ENCODE data around the gene REV1. TPM values are rescaled to one million over a fixed set of nuclear protein-coding genes. Genes with fewer than 3 reads are reported as not detected.

Gene REV1
- total and polyA plus RNA-seq, 9 of the 15 experiments (the other 6 are each of a cell fraction or from before 2014, with no cell fraction given), result 12.8 to 54.4 (median 29.6) TPM

DNA sequence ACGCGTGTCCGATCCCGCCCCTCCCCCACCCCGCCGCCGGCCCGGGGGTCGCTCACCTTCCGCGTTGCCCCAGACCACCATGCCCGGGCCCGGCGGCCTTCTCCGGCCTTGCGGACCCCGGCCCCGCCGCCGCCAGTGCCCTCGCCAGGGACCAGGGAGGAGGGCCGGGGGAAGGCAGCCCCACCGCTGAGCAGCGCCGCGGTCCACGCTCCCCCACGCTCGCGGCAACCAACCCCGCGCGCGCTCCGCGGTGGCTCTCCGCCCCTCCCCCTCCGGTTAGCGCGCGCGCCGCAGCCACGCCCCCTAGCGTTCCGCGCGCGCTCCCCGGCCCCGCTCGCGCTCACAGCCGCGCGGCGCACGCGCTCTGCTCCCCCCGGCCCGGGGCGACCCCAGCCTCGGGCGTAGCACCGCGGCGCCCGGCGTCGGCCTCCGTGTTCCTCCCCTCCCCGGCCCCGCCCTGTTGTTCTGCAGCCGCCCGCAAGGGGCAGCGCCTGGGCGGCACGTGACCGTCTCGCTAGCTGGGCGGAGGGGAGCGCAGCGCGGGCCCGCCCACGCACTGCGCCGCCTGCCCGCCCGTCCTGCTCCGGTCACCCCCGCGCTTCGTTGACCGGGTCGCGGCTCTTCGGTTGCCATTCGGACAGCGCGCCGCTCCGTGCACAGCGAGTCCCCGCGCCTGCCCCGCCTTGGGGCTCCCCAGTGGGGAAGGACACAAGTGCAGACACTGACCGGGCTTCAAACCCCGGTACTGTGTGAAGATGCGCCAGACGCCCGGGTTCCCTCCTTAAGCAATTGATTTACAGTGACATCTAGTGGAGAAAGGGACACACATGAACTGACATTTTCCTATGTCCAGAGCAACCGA, at the start of gene REV1 (continued):
- TF ChIP-seq, protein P1, sequence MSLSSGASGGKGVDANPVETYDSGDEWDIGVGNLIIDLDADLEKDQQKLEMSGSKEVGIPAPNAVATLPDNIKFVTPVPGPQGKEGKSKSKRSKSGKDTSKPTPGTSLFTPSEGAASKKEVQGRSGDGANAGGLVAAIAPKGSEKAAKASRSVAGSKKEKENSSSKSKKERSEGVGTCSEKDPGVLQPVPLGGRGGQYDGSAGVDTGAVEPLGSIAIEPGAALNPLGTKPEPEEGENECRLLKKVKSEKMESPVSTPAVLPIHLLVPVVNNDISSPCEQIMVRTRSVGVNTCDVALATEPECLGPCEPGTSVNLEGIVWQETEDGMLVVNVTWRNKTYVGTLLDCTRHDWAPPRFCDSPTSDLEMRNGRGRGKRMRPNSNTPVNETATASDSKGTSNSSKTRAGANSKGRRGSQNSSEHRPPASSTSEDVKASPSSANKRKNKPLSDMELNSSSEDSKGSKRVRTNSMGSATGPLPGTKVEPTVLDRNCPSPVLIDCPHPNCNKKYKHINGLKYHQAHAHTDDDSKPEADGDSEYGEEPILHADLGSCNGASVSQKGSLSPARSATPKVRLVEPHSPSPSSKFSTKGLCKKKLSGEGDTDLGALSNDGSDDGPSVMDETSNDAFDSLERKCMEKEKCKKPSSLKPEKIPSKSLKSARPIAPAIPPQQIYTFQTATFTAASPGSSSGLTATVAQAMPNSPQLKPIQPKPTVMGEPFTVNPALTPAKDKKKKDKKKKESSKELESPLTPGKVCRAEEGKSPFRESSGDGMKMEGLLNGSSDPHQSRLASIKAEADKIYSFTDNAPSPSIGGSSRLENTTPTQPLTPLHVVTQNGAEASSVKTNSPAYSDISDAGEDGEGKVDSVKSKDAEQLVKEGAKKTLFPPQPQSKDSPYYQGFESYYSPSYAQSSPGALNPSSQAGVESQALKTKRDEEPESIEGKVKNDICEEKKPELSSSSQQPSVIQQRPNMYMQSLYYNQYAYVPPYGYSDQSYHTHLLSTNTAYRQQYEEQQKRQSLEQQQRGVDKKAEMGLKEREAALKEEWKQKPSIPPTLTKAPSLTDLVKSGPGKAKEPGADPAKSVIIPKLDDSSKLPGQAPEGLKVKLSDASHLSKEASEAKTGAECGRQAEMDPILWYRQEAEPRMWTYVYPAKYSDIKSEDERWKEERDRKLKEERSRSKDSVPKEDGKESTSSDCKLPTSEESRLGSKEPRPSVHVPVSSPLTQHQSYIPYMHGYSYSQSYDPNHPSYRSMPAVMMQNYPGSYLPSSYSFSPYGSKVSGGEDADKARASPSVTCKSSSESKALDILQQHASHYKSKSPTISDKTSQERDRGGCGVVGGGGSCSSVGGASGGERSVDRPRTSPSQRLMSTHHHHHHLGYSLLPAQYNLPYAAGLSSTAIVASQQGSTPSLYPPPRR (CRISPR knock-in tag; IDR thresholded peaks at IDR 0.05; ENCODE audit: borderline replicate concordance), result no peak
- TF ChIP-seq PPARD (CRISPR knock-in tag; IDR thresholded peaks at IDR 0.05) (no peak), ZNF76 (CRISPR knock-in tag; IDR thresholded peaks at IDR 0.05; ENCODE audit: borderline replicate concordance) (no peak), ZC3H4 (CRISPR knock-in tag; IDR thresholded peaks at IDR 0.05; ENCODE audit: borderline replicate concordance) (no peak), OTX1 (CRISPR knock-in tag; IDR thresholded peaks at IDR 0.05) (no peak), ZNF780A (CRISPR knock-in tag; IDR thresholded peaks at IDR 0.05) (no peak), HOXB6 (CRISPR knock-in tag; IDR thresholded peaks at IDR 0.05; ENCODE audit: borderline replicate concordance) (no peak), SPI1 (IDR thresholded peaks at IDR 0.05; ENCODE audit: borderline replicate concordance, low read depth, low read length) (no peak), SMARCE1 (IDR thresholded peaks at IDR 0.05) (no peak), MAZ (CRISPR knock-in tag; conservative IDR thresholded peaks at IDR 0.05 in 1 of 2, IDR thresholded peaks at IDR 0.05 in 1 of 2) (peak; percentile 98 to 100), MCM7 (IDR thresholded peaks at IDR 0.05) (no peak), SETDB1 (IDR thresholded peaks at IDR 0.05; ENCODE audit: low read length) (no peak), C11orf30 (IDR thresholded peaks at IDR 0.05; ENCODE audit: low read depth) (no peak), ZNF445 (CRISPR knock-in tag; IDR thresholded peaks at IDR 0.05; ENCODE audit: low read depth) (no peak), PHF20 (IDR thresholded peaks at IDR 0.05; ENCODE audit: partially characterized antibody) (peak; percentile 46), POLR2B (IDR thresholded peaks at IDR 0.05; ENCODE audit: low read depth, partially characterized antibody) (no peak), KHSRP (IDR thresholded peaks at IDR 0.05) (no peak), KDM1A (IDR thresholded peaks at IDR 0.05) (no peak)
- TF ChIP-seq, protein P2, sequence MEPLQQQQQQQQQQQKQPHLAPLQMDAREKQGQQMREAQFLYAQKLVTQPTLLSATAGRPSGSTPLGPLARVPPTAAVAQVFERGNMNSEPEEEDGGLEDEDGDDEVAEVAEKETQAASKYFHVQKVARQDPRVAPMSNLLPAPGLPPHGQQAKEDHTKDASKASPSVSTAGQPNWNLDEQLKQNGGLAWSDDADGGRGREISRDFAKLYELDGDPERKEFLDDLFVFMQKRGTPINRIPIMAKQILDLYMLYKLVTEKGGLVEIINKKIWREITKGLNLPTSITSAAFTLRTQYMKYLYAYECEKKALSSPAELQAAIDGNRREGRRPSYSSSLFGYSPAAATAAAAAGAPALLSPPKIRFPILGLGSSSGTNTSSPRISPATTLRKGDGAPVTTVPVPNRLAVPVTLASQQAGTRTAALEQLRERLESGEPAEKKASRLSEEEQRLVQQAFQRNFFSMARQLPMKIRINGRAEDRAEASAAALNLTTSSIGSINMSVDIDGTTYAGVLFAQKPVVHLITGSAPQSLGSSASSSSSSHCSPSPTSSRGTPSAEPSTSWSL (CRISPR knock-in tag; IDR thresholded peaks at IDR 0.05; ENCODE audit: borderline replicate concordance), result 0 out of 2 replicates have a peak, but pooled peaks have one; percentile 61
- TF ChIP-seq, protein P3, sequence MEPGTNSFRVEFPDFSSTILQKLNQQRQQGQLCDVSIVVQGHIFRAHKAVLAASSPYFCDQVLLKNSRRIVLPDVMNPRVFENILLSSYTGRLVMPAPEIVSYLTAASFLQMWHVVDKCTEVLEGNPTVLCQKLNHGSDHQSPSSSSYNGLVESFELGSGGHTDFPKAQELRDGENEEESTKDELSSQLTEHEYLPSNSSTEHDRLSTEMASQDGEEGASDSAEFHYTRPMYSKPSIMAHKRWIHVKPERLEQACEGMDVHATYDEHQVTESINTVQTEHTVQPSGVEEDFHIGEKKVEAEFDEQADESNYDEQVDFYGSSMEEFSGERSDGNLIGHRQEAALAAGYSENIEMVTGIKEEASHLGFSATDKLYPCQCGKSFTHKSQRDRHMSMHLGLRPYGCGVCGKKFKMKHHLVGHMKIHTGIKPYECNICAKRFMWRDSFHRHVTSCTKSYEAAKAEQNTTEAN (CRISPR knock-in tag; IDR thresholded peaks at IDR 0.05), result peak; percentile 75; the same call in 1 of the 2 replicates
- TF ChIP-seq, protein P4, sequence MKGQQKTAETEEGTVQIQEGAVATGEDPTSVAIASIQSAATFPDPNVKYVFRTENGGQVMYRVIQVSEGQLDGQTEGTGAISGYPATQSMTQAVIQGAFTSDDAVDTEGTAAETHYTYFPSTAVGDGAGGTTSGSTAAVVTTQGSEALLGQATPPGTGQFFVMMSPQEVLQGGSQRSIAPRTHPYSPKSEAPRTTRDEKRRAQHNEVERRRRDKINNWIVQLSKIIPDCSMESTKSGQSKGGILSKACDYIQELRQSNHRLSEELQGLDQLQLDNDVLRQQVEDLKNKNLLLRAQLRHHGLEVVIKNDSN (CRISPR knock-in tag; IDR thresholded peaks at IDR 0.05), result peak; percentile 97
